NT2/D1 (cell line): ENCODE results near the gene BBS10.

Experiments
- SUZ12 ChIP-seq: IDR thresholded peaks from 2 replicates; pipeline ENCODE4 v1.6.1; 2011; ENCODE audit not compliant: insufficient read length, insufficient read depth; ENCODE audit errors: extremely low read depth
- YY1 ChIP-seq: IDR thresholded peaks from 2 replicates; pipeline ENCODE4 v1.6.1; 2011; ENCODE audit not compliant: insufficient read length, insufficient read depth
- ZNF274 ChIP-seq: IDR thresholded peaks from 2 replicates; pipeline ENCODE4 v1.6.1; 2011; ENCODE audit warnings: mild to moderate bottlenecking, low read depth, low read length

DNA sequence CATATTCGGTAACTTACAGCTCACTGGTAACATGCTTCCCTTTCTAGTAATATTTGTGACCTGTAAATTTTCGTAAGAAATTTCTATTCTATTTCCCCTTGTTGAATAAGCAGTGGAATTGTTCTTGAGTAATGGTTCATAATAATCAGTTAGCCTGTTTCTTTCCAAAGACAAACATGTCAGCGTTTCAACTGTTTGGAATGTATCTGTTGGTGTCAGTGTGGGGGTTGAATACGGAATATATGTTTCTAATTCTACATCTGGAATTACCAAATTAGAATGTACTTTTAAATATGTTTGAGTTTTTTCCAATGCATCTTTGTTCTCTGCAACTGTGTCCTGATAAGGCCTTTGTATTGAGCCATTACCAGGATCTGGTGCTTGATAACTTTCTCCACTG, 2.0 kb downstream of the BBS10 start:
- TF ChIP-seq ZNF274 (no peak), YY1 (no peak), SUZ12 (no peak)
